ENCODE results near the gene SEMA6A.

Gene SEMA6A

GRCh38 chr5:116492016-116492623 lies 82.5 kb downstream of the SEMA6A start:
- H3K9me3 Mint-ChIP-seq: no peaks in the 10 kb centered on the region
- no peaks in the 10 kb centered on the region for H3K36me3 Mint-ChIP-seq
- CTCF ChIA-PET: no interaction called here
- H3K27me3 Mint-ChIP-seq: no peaks in the 10 kb centered on the region
- no peak for DNase-seq
- no peak overlapping the region for H3K27ac Mint-ChIP-seq
- no peaks in the 10 kb centered on the region for H3K4me1 Mint-ChIP-seq
- no peak overlapping the region for H3K4me3 Mint-ChIP-seq

- Mint-ChIP-seq H3K27me3 (no peaks in the 10 kb centered on the region), H3K4me1 (no peaks in the 10 kb centered on the region), H3K9me3 (no peaks in the 10 kb centered on the region), H3K27ac (no peak overlapping the region), H3K36me3 (no peaks in the 10 kb centered on the region), H3K4me3 (no peak overlapping the region)
- CTCF ChIA-PET: no interaction called here
- no peak for DNase-seq
Observed at GRCh38 chr5:116488356-116489041, 86.1 kb downstream of the SEMA6A start.

- Mint-ChIP-seq H3K4me3 (no peak overlapping the region), H3K27me3 (no peaks in the 10 kb centered on the region), H3K36me3 (no peaks in the 10 kb centered on the region), H3K27ac (no peak overlapping the region), H3K9me3 (no peaks in the 10 kb centered on the region), H3K4me1 (no peaks in the 10 kb centered on the region)
- no peak for DNase-seq
- CTCF ChIA-PET: no interaction called here
Observed at GRCh38 chr5:116487045-116487444, 87.6 kb downstream of the SEMA6A start.

GRCh38 chr5:116486588-116486987 lies 88.0 kb downstream of the SEMA6A start:
- no peak for DNase-seq
- H3K36me3 Mint-ChIP-seq: no peaks in the 10 kb centered on the region
- CTCF ChIA-PET: no interaction called here
- no peak overlapping the region for H3K4me3 Mint-ChIP-seq
- H3K27ac Mint-ChIP-seq: no peak overlapping the region
- no peaks in the 10 kb centered on the region for H3K27me3 Mint-ChIP-seq
- H3K9me3 Mint-ChIP-seq: no peaks in the 10 kb centered on the region
- H3K4me1 Mint-ChIP-seq: no peaks in the 10 kb centered on the region

GRCh38 chr5:116484645-116485044 lies 90.0 kb downstream of the SEMA6A start:
- Mint-ChIP-seq H3K36me3 (no peaks in the 10 kb centered on the region), H3K27ac (no peak overlapping the region), H3K4me1 (no peaks in the 10 kb centered on the region), H3K27me3 (no peaks in the 10 kb centered on the region), H3K9me3 (no peaks in the 10 kb centered on the region), H3K4me3 (no peak overlapping the region)
- no peak for DNase-seq
- CTCF ChIA-PET: no interaction called here

GRCh38 chr5:116482394-116482793 lies 92.2 kb downstream of the SEMA6A start:
- Mint-ChIP-seq H3K27me3 (no peaks in the 10 kb centered on the region), H3K9me3 (peaks cover 5% of the 10 kb centered on the region), H3K27ac (no peak overlapping the region), H3K4me3 (no peak overlapping the region), H3K36me3 (no peaks in the 10 kb centered on the region), H3K4me1 (no peaks in the 10 kb centered on the region)
- CTCF ChIA-PET: no interaction called here
- no peak for DNase-seq

- H3K4me3 Mint-ChIP-seq: no peak overlapping the region
- no peak for DNase-seq
Observed at GRCh38 chr5:116480894-116481510, 93.6 kb downstream of the SEMA6A start.

GRCh38 chr5:116479776-116480675 lies 94.6 kb downstream of the SEMA6A start:
- CTCF ChIA-PET: no interaction called here
- H3K4me1 Mint-ChIP-seq: no peaks in the 10 kb centered on the region
- H3K36me3 Mint-ChIP-seq: no peaks in the 10 kb centered on the region
- H3K4me3 Mint-ChIP-seq: no peak overlapping the region
- no peak for DNase-seq
- H3K9me3 Mint-ChIP-seq: peaks cover 11% of the 10 kb centered on the region
- no peaks in the 10 kb centered on the region for H3K27me3 Mint-ChIP-seq
- H3K27ac Mint-ChIP-seq: no peak overlapping the region

More at GRCh38 chr5:116480894-116481510, 93.6 kb downstream of the SEMA6A start:
- peaks cover 11% of the 10 kb centered on the region for H3K9me3 Mint-ChIP-seq
- no peaks in the 10 kb centered on the region for H3K27me3 Mint-ChIP-seq
- no peak overlapping the region for H3K27ac Mint-ChIP-seq
- no peaks in the 10 kb centered on the region for H3K36me3 Mint-ChIP-seq
- CTCF ChIA-PET: no interaction called here
- H3K4me1 Mint-ChIP-seq: no peaks in the 10 kb centered on the region

- Mint-ChIP-seq H3K9me3 (peaks cover 11% of the 10 kb centered on the region), H3K36me3 (no peaks in the 10 kb centered on the region), H3K27ac (no peak overlapping the region), H3K4me3 (no peak overlapping the region), H3K27me3 (no peaks in the 10 kb centered on the region), H3K4me1 (no peaks in the 10 kb centered on the region)
- DNase-seq: no peak
- CTCF ChIA-PET: no interaction called here
Observed at GRCh38 chr5:116478491-116478890, 96.1 kb downstream of the SEMA6A start.

GRCh38 chr5:116476897-116477537 lies 97.6 kb downstream of the SEMA6A start:
- CTCF ChIA-PET: no interaction called here

GRCh38 chr5:116475338-116475737 lies 99.3 kb downstream of the SEMA6A start:
- H3K27ac Mint-ChIP-seq: no peak overlapping the region
- H3K9me3 Mint-ChIP-seq: peaks cover 11% of the 10 kb centered on the region
- CTCF ChIA-PET: no interaction called here
- no peaks in the 10 kb centered on the region for H3K27me3 Mint-ChIP-seq
- no peaks in the 10 kb centered on the region for H3K4me1 Mint-ChIP-seq
- no peaks in the 10 kb centered on the region for H3K36me3 Mint-ChIP-seq
- DNase-seq: no peak
- no peak overlapping the region for H3K4me3 Mint-ChIP-seq

More at GRCh38 chr5:116476897-116477537, 97.6 kb downstream of the SEMA6A start:
- H3K4me1 Mint-ChIP-seq: no peaks in the 10 kb centered on the region
- peaks cover 11% of the 10 kb centered on the region for H3K9me3 Mint-ChIP-seq
- no peak for DNase-seq
- H3K36me3 Mint-ChIP-seq: no peaks in the 10 kb centered on the region
- H3K27me3 Mint-ChIP-seq: no peaks in the 10 kb centered on the region
- no peak overlapping the region for H3K4me3 Mint-ChIP-seq
- no peak overlapping the region for H3K27ac Mint-ChIP-seq

GRCh38 chr5:116473706-116474105 lies 100.9 kb downstream of the SEMA6A start:
- CTCF ChIA-PET: no interaction called here
- no peaks in the 10 kb centered on the region for H3K27me3 Mint-ChIP-seq
- no peak for DNase-seq
- peaks cover 11% of the 10 kb centered on the region for H3K9me3 Mint-ChIP-seq
- no peak overlapping the region for H3K27ac Mint-ChIP-seq
- H3K4me3 Mint-ChIP-seq: no peak overlapping the region
- no peaks in the 10 kb centered on the region for H3K4me1 Mint-ChIP-seq
- H3K36me3 Mint-ChIP-seq: no peaks in the 10 kb centered on the region

GRCh38 chr5:116472274-116472673 lies 102.3 kb downstream of the SEMA6A start:
- H3K9me3 Mint-ChIP-seq: peaks cover 5% of the 10 kb centered on the region
- no peaks in the 10 kb centered on the region for H3K27me3 Mint-ChIP-seq
- H3K4me3 Mint-ChIP-seq: no peak overlapping the region
- no peak for DNase-seq
- no peaks in the 10 kb centered on the region for H3K4me1 Mint-ChIP-seq
- CTCF ChIA-PET: no interaction called here
- no peak overlapping the region for H3K27ac Mint-ChIP-seq
- no peaks in the 10 kb centered on the region for H3K36me3 Mint-ChIP-seq

- CTCF ChIA-PET: no interaction called here
- no peaks in the 10 kb centered on the region for H3K27me3 Mint-ChIP-seq
Observed at GRCh38 chr5:116469631-116470030, 105.0 kb downstream of the SEMA6A start.

More at GRCh38 chr5:116469631-116470030, 105.0 kb downstream of the SEMA6A start:
- DNase-seq: no peak
- Mint-ChIP-seq H3K9me3 (no peaks in the 10 kb centered on the region), H3K4me3 (no peak overlapping the region), H3K36me3 (no peaks in the 10 kb centered on the region), H3K27ac (no peak overlapping the region), H3K4me1 (no peaks in the 10 kb centered on the region)

All from activated naive CD4-positive, alpha-beta T cell treated with anti-CD3 and anti-CD28 coated beads, Interleukin-2, amount 10 ng/mL, durations not matched to agents 7 days and 5 days (primary cell).